Epithelial cell of proximal tubule (primary cell): ENCODE measurements around the gene CAPN3. TPM values are rescaled to one million over a fixed set of nuclear protein-coding genes. Genes with fewer than 3 reads are reported as not detected.

Source experiments
- DNase-seq: peaks from one replicate; pipeline ENCODE4 v3.0.0-alpha.2; 2011; ENCODE audit warnings: low read depth
- H3K4me3 ChIP-seq: 2 replicates; pipeline ENCODE4 v1.5.1; 2011; ENCODE audit warnings: low read depth, mild to moderate bottlenecking, low read length
- total RNA-seq: library from RNA; depleted of rRNA; stranded (reverse); fragments of >200 nt; gene quantifications from 2 replicates; pipeline ENCODE4 v1.2.3, GENCODE V29; 2015
- TF ChIP-seq, protein P1 (sequence below): conservative IDR thresholded peaks from 2 replicates; pipeline ENCODE4 v1.5.1; 2012; ENCODE audit warnings: low read depth, mild to moderate bottlenecking, low read length

CAPN3 gene
- total RNA-seq, 1 donor from 2014 or later, result 1.2 TPM

- H3K4me3 ChIP-seq, result no peak overlapping the region
- DNase-seq, result no peak
- TF ChIP-seq, protein P1, sequence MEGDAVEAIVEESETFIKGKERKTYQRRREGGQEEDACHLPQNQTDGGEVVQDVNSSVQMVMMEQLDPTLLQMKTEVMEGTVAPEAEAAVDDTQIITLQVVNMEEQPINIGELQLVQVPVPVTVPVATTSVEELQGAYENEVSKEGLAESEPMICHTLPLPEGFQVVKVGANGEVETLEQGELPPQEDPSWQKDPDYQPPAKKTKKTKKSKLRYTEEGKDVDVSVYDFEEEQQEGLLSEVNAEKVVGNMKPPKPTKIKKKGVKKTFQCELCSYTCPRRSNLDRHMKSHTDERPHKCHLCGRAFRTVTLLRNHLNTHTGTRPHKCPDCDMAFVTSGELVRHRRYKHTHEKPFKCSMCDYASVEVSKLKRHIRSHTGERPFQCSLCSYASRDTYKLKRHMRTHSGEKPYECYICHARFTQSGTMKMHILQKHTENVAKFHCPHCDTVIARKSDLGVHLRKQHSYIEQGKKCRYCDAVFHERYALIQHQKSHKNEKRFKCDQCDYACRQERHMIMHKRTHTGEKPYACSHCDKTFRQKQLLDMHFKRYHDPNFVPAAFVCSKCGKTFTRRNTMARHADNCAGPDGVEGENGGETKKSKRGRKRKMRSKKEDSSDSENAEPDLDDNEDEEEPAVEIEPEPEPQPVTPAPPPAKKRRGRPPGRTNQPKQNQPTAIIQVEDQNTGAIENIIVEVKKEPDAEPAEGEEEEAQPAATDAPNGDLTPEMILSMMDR, result no peak
Measured at GRCh38 chr15:42385980-42386700, 26.8 kb downstream of the CAPN3 start.

DNA sequence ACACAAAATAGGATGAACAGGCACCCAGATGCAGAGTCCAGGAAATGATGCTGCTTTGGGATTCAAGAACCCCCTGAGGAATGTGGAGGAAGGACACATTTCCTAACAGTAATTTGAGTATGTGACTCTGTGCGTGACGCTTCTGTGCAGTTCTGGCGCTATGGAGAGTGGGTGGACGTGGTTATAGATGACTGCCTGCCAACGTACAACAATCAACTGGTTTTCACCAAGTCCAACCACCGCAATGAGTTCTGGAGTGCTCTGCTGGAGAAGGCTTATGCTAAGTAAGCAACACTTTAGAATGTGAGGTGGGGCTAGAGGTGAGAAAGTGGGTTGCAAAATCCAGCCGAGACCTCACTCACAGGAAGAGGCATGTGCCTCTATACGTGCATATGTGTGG, 28.3 kb downstream of the CAPN3 start:
- H3K4me3 ChIP-seq, result no peak overlapping the region
- DNase-seq, result no peak
- TF ChIP-seq, protein P1, result no peak

DNA sequence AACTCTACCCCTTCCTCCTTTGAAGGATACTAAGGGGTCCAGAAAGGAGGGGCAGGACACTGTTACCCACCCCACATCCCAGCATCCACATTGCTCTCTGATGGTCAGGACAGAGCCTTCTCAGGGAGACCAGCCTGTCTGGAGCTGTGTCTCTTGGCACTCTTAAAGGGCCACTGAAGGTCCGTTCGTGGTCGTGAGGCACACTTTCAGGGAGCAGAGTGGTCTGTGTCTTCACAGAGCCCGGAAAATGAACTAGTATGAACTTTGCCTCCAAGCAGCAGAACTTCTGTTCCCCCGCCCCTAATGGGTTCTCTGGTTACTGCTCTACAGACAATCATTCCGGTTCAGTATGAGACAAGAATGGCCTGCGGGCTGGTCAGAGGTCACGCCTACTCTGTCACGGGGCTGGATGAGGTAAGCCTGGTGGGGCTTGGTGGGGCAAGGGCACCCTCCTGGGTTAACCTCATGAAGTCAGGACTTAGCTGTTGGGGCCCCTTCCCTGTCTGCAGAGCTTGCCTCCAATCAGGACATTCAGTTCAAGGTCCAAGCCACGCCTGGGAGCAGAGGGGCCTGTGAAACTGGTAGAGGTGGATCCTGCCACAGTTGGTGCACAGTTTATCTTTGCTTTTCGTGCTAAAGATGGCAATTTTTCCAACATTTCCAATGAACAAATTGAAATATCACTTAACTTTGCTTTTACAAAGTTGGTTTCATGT, 33.2 kb downstream of the CAPN3 start:
- no peak overlapping the region for H3K4me3 ChIP-seq
- TF ChIP-seq, protein P1, result no peak
- peak; percentile 25 for DNase-seq

DNA sequence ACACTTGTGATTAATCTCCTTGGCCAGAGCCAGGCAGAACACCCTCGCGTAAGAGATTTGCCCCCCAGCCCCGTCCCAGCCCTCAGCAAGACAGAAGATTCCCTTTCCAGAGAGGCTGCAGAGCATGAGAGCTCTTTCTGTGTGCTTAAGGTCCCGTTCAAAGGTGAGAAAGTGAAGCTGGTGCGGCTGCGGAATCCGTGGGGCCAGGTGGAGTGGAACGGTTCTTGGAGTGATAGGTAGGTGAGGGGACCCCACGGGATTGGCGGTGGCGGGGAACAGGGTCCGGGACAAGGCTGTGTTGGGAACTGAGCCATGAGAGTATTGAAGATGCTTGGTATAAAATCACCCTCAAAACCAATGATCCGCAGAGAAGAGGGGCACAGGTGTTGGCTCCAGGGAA, 34.8 kb downstream of the CAPN3 start:
- H3K4me3 ChIP-seq, result no peak overlapping the region
- DNase-seq, result no peak
- TF ChIP-seq, protein P1, result no peak

DNA sequence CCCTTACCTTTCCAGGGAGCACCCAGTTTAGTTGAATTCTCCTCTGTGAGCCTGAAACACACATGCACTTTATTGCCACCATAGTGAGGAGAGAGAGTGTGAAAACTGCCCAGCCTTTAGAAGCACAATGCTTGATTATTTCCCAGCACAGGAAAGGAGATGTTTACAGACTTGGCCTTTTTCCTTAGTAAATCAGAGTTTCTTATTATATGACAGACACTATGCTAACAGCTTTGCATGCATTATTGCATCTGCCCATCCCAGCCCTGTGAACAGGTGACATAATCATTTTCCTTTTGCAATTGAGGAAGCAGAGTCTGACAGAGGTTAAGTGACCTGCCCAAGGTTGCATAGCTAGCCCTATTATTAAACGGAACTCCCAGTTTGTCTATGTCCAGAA, 36.5 kb downstream of the CAPN3 start:
- TF ChIP-seq, protein P1, result no peak
- H3K4me3 ChIP-seq, result no peak overlapping the region
- no peak for DNase-seq

DNA sequence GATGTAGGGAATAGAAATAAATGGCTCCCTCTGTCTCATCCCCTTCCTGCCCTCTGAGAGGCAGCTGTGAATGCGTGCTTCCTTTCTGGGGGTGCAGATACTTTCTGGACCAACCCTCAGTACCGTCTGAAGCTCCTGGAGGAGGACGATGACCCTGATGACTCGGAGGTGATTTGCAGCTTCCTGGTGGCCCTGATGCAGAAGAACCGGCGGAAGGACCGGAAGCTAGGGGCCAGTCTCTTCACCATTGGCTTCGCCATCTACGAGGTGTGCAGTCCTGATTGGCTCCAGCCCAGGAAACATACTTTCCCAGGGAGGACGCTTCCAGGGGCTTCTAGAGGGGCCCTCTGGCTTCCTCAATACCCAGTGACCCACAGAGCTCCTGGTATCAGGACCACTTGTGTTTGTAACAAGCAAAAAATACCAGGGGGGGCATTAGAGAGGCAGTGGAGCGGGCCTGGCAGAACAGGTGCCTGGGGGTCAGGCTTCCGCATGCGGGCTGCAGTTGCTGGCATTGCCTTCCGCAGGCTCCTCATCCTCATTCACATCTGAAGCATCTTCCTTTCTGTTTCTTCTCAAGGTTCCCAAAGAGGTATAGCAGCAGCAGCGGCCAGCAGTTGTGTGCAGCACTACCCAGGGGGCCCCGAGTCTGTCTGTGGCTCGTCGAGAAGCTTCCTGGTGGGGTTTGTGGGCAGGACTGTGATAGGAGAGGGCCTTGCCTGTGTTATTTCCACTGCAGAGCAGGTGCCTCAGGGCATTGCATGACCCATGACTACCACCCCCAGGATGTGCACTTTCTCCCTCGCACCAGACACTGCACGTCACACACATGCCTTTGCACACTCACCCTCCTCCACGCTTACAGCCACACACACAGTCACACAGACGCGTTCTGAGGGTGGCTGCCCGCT, 42.5 kb downstream of the CAPN3 start:
- TF ChIP-seq, protein P1, result no peak
- H3K4me3 ChIP-seq, result no peak overlapping the region
- no peak for DNase-seq
